ENCODE measurements around the gene FAM221B. TPM values are rescaled to one million over a fixed set of nuclear protein-coding genes. Genes with fewer than 3 reads are reported as not detected.

The FAM221B gene
- total RNA-seq, 1 experiment from 2014 or later = not detected

DNA sequence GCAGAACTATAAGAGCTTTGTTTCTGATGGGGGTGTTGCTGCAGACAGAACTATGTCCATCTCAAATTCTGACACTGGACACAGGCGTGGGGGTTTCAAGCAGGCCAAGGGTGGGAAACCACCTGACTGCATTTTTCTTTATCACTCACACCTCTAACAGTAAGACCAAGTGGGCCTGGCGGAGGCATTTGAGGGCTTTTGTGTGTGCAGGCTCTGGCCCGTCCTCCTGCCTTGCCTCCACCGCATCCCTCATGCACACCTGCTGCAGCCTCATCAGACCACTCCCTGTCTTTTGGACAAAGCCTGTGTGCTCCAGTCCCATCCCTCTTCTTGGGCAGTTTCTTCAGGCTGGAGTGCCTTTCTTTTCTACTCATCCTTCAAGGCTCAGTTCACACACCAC, 33.8 kb upstream of the FAM221B start:
- no TSS peak for BruUV-seq (replicated peaks)
- no peak for TF ChIP-seq EZH2 (IDR thresholded peaks at IDR 0.05; ENCODE audit: borderline replicate concordance, low read depth, low read length, poor library complexity, severe bottlenecking)
- TF ChIP-seq, protein P1, sequence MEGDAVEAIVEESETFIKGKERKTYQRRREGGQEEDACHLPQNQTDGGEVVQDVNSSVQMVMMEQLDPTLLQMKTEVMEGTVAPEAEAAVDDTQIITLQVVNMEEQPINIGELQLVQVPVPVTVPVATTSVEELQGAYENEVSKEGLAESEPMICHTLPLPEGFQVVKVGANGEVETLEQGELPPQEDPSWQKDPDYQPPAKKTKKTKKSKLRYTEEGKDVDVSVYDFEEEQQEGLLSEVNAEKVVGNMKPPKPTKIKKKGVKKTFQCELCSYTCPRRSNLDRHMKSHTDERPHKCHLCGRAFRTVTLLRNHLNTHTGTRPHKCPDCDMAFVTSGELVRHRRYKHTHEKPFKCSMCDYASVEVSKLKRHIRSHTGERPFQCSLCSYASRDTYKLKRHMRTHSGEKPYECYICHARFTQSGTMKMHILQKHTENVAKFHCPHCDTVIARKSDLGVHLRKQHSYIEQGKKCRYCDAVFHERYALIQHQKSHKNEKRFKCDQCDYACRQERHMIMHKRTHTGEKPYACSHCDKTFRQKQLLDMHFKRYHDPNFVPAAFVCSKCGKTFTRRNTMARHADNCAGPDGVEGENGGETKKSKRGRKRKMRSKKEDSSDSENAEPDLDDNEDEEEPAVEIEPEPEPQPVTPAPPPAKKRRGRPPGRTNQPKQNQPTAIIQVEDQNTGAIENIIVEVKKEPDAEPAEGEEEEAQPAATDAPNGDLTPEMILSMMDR (conservative IDR thresholded peaks at IDR 0.05; ENCODE audit: low read depth, low read length) = no peak
- DNase-seq (ENCODE audit: low spot score) = no peak
- H3K27me3 ChIP-seq (replicated peaks; ENCODE audit: insufficient read depth, low read depth, low read length, poor library complexity) = no peaks in the 10 kb centered on the region
- H3K36me3 ChIP-seq (ENCODE audit: insufficient read depth, low read length, poor library complexity, severe bottlenecking) = no peaks in the 10 kb centered on the region
- no peaks in the 10 kb centered on the region for H3K9me3 ChIP-seq (ENCODE audit: low read depth, low read length, poor library complexity, severe bottlenecking)
- ChIA-PET POLR2A (ENCODE audit: low non-redundant PET) (no interaction called here), CTCF (no interaction called here)
- no peak overlapping the region for H3K27ac ChIP-seq (ENCODE audit: low read depth, low read length, poor library complexity, severe bottlenecking)
- H3K4me3 ChIP-seq (ENCODE audit: low read depth, low read length, poor library complexity, severe bottlenecking) = no peak overlapping the region
- no peaks in the 10 kb centered on the region for H3K4me1 ChIP-seq (ENCODE audit: insufficient read depth, low read length, poor library complexity, severe bottlenecking)
- intact Hi-C loops (cut with micrococcal nuclease; ENCODE audit: unreplicated experiment) = no loop called here

DNA sequence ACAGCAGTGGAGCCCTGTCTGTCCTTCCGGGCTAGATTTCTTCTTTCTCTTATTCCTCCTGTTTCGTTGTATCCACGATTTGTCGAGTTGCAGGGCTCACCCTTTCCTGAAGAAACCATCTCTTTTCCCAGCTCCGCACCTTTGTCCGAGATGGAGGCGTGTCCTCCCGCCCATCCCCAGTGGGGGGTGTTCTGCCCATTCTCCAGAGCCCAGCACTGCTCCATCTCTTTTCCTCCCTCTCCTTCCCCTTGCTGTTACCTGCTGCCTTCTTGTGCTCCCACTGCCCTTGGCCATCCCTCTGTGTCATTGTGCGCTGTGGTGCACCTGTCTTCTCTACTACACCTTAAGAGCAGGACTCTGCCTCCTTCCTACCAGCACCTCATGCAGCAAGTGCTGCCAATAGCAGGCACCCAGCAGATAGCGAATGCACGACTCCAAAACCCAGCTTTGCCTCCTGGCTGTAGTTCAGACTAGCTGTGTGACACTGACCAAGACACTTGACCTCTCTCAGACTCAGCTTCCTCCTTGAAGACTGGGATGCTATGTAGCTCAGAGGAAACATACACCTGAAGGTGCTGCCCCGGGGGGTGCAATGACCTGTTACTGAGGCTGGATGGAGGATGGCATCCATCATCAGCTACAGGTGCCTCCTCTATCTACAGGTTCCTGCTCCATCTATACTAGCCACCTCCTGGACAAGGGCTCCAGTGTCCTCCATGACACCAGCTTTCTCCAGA, 32.8 kb upstream of the FAM221B start:
- ChIA-PET POLR2A (ENCODE audit: low non-redundant PET) (interaction anchor here (0.5 kb wide), 1 partner anchor 11 kb away, joined by 6 read pairs; no protein-coding TSS in a partner anchor), CTCF (no interaction called here)
- Histone ChIP-seq H3K27ac (ENCODE audit: low read depth, low read length, poor library complexity, severe bottlenecking) (no peak overlapping the region), H3K4me1 (ENCODE audit: insufficient read depth, low read length, poor library complexity, severe bottlenecking) (no peaks in the 10 kb centered on the region), H3K36me3 (ENCODE audit: insufficient read depth, low read length, poor library complexity, severe bottlenecking) (no peaks in the 10 kb centered on the region), H3K4me3 (ENCODE audit: low read depth, low read length, poor library complexity, severe bottlenecking) (no peak overlapping the region), H3K9me3 (ENCODE audit: low read depth, low read length, poor library complexity, severe bottlenecking) (no peaks in the 10 kb centered on the region), H3K27me3 (replicated peaks; ENCODE audit: insufficient read depth, low read depth, low read length, poor library complexity) (no peaks in the 10 kb centered on the region)
- intact Hi-C loops (cut with micrococcal nuclease; ENCODE audit: unreplicated experiment) = no loop called here
- DNase-seq (ENCODE audit: low spot score) = no peak
- no TSS peak for BruUV-seq (replicated peaks)
- TF ChIP-seq, protein P1 (conservative IDR thresholded peaks at IDR 0.05; ENCODE audit: low read depth, low read length) = no peak
- no peak for TF ChIP-seq EZH2 (IDR thresholded peaks at IDR 0.05; ENCODE audit: borderline replicate concordance, low read depth, low read length, poor library complexity, severe bottlenecking)

DNA sequence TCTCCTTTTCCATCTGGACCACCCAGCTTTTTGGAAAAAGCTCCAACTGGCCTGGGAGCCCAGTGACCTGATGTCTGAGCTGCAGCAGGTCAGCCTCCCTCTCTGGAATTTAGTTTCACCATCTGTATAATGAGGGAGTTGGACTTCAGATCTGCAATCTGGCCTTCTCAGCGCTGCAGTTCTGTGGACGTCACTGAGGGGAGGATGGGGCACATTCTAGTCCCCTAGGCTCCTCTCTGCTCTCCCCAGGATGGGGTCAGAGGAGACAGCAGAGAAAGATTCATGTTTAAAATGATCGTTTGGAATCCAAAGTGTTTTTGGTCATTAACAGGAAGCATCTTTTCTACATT, 31.4 kb upstream of the FAM221B start:
- no peak for DNase-seq (ENCODE audit: low spot score)
- CTCF ChIA-PET = no interaction called here
- POLR2A ChIA-PET (ENCODE audit: low non-redundant PET) = no interaction called here
- no peak overlapping the region for H3K27ac ChIP-seq (ENCODE audit: low read depth, low read length, poor library complexity, severe bottlenecking)
- H3K4me3 ChIP-seq (ENCODE audit: low read depth, low read length, poor library complexity, severe bottlenecking) = no peak overlapping the region
- H3K9me3 ChIP-seq (ENCODE audit: low read depth, low read length, poor library complexity, severe bottlenecking) = no peaks in the 10 kb centered on the region
- intact Hi-C loops (cut with micrococcal nuclease; ENCODE audit: unreplicated experiment) = no loop called here
- TF ChIP-seq, protein P1 (conservative IDR thresholded peaks at IDR 0.05; ENCODE audit: low read depth, low read length) = no peak
- TF ChIP-seq EZH2 (IDR thresholded peaks at IDR 0.05; ENCODE audit: borderline replicate concordance, low read depth, low read length, poor library complexity, severe bottlenecking) = no peak
- no TSS peak for BruUV-seq (replicated peaks)
- H3K27me3 ChIP-seq (replicated peaks; ENCODE audit: insufficient read depth, low read depth, low read length, poor library complexity) = no peaks in the 10 kb centered on the region
- no peaks in the 10 kb centered on the region for H3K4me1 ChIP-seq (ENCODE audit: insufficient read depth, low read length, poor library complexity, severe bottlenecking)
- no peaks in the 10 kb centered on the region for H3K36me3 ChIP-seq (ENCODE audit: insufficient read depth, low read length, poor library complexity, severe bottlenecking)
